OCI-LY1 (cell line): ENCODE data around the gene CIAO3.

Experiments used
- CTCF ChIP-seq: fragments of 200-600 bp; sonication (generic), shearing (Covaris generic); IDR thresholded peaks from 2 replicates; pipeline ENCODE4 v1.5.1; 2017; ENCODE audit warnings: mild to moderate bottlenecking, antibody characterized with exemption, low read length, moderate library complexity, mixed read lengths
- EZH2 ChIP-seq: fragments of 200-600 bp; sonication (generic), shearing (Covaris generic); IDR thresholded peaks from 2 replicates; pipeline ENCODE4 v1.8.0; 2017; ENCODE audit warnings: borderline replicate concordance, mixed run types, mild to moderate bottlenecking, antibody characterized with exemption, low read length, moderate library complexity, mixed read lengths

- TF ChIP-seq CTCF = no peak
- TF ChIP-seq EZH2 = no peak
Measured at GRCh38 chr16:687499-687898, 53.3 kb downstream of the CIAO3 start.
